Parathyroid adenoma (tissue), 2 donors: ENCODE data around the gene NCKAP5.

ENCODE experiments used
- H2AFZ ChIP-seq: fragments of 300-600 bp; sonication (generic); one replicate; pipeline ENCODE4 v1.7.0; 2017; ENCODE audit warnings: antibody characterized with exemption, mild to moderate bottlenecking
- H3K27ac ChIP-seq: fragments of 300-600 bp; sonication (generic); one replicate; pipeline ENCODE4 v1.7.0; 2017
- H3K27me3 ChIP-seq: fragments of 300-600 bp; sonication (generic); one replicate; pipeline ENCODE4 v1.7.0; 2017; ENCODE audit warnings: low read length; ENCODE audit not compliant: control insufficient read depth, insufficient read depth
- H3K36me3 ChIP-seq: fragments of 300-600 bp; sonication (generic); one replicate; pipeline ENCODE4 v1.7.0; 2017; ENCODE audit warnings: low read length; ENCODE audit not compliant: control insufficient read depth, insufficient read depth
- H3K4me1 ChIP-seq: fragments of 300-600 bp; sonication (generic); one replicate; pipeline ENCODE4 v1.7.0; 2017; ENCODE audit warnings: control low read depth
- H3K4me2 ChIP-seq: fragments of 300-600 bp; sonication (generic); one replicate; pipeline ENCODE4 v1.7.0; 2017; ENCODE audit warnings: low read length
- H3K4me3 ChIP-seq: fragments of 300-600 bp; sonication (generic); one replicate; pipeline ENCODE4 v1.7.0; 2017; ENCODE audit warnings: low read depth, low read length
- H3K79me2 ChIP-seq: fragments of 300-600 bp; sonication (generic); one replicate; pipeline ENCODE4 v1.7.0; 2017; ENCODE audit warnings: control low read depth
- H3K9ac ChIP-seq: fragments of 300-600 bp; sonication (generic); one replicate; pipeline ENCODE4 v1.7.0; 2017; ENCODE audit warnings: mild to moderate bottlenecking
- H3K9me3 ChIP-seq: fragments of 300-600 bp; sonication (generic); one replicate; pipeline ENCODE4 v1.7.0; 2017; ENCODE audit warnings: low read length; ENCODE audit not compliant: control insufficient read depth
- CTCF ChIP-seq: fragments of 300-600 bp; sonication (generic); IDR thresholded peaks from one replicate; pipeline ENCODE4 v1.7.0; 2017; ENCODE audit warnings: antibody characterized with exemption, mild to moderate bottlenecking
- donor health status: primary hyperparathyroidism.

Gene NCKAP5

GRCh38 chr2:132886574-132886973 is 681.7 kb downstream of the NCKAP5 start:
- Histone ChIP-seq H3K27ac (no peak overlapping the region), H3K4me1 (no peaks in the 10 kb centered on the region), H3K4me3 (no peak overlapping the region), H3K79me2 (no peaks in the 10 kb centered on the region), H3K9ac (no peak overlapping the region), H2AFZ (no peak overlapping the region), H3K4me2 (no peak overlapping the region), H3K27me3 (no peaks in the 10 kb centered on the region), H3K9me3 (no peaks in the 10 kb centered on the region), H3K36me3 (no peaks in the 10 kb centered on the region)
- TF ChIP-seq CTCF = no peak

GRCh38 chr2:132884705-132885104 is 683.6 kb downstream of the NCKAP5 start:
- Histone ChIP-seq H3K9me3 (no peaks in the 10 kb centered on the region), H3K4me2 (no peak overlapping the region), H3K27ac (no peak overlapping the region), H3K36me3 (no peaks in the 10 kb centered on the region), H2AFZ (no peak overlapping the region), H3K27me3 (no peaks in the 10 kb centered on the region), H3K9ac (no peak overlapping the region), H3K79me2 (no peaks in the 10 kb centered on the region), H3K4me1 (no peaks in the 10 kb centered on the region), H3K4me3 (no peak overlapping the region)
- TF ChIP-seq CTCF = no peak

- Histone ChIP-seq H3K79me2 (no peaks in the 10 kb centered on the region), H3K27me3 (no peaks in the 10 kb centered on the region), H3K4me3 (no peak overlapping the region), H2AFZ (no peak overlapping the region), H3K9me3 (no peaks in the 10 kb centered on the region), H3K27ac (no peak overlapping the region), H3K4me2 (no peak overlapping the region), H3K9ac (no peak overlapping the region), H3K36me3 (no peaks in the 10 kb centered on the region), H3K4me1 (no peaks in the 10 kb centered on the region)
- no peak for TF ChIP-seq CTCF
These were observed 684.0 kb downstream of the NCKAP5 start for GRCh38 chr2:132884292-132884691.

GRCh38 chr2:132883430-132883829 is 684.8 kb downstream of the NCKAP5 start:
- H2AFZ ChIP-seq = no peak overlapping the region
- H3K79me2 ChIP-seq = no peaks in the 10 kb centered on the region
- H3K9ac ChIP-seq = no peak overlapping the region
- no peaks in the 10 kb centered on the region for H3K27me3 ChIP-seq
- no peaks in the 10 kb centered on the region for H3K36me3 ChIP-seq
- H3K9me3 ChIP-seq = no peaks in the 10 kb centered on the region
- no peak overlapping the region for H3K4me3 ChIP-seq
- H3K27ac ChIP-seq = no peak overlapping the region
- no peaks in the 10 kb centered on the region for H3K4me1 ChIP-seq
- no peak for TF ChIP-seq CTCF
- H3K4me2 ChIP-seq = no peak overlapping the region

GRCh38 chr2:132881546-132881945 is 686.7 kb downstream of the NCKAP5 start:
- no peak for TF ChIP-seq CTCF
- no peak overlapping the region for H3K4me3 ChIP-seq
- no peak overlapping the region for H3K9ac ChIP-seq
- no peak overlapping the region for H3K27ac ChIP-seq
- H3K4me2 ChIP-seq = no peak overlapping the region
- no peak overlapping the region for H2AFZ ChIP-seq
- H3K79me2 ChIP-seq = no peaks in the 10 kb centered on the region
- H3K4me1 ChIP-seq = no peaks in the 10 kb centered on the region
- no peaks in the 10 kb centered on the region for H3K36me3 ChIP-seq
- no peaks in the 10 kb centered on the region for H3K27me3 ChIP-seq
- no peaks in the 10 kb centered on the region for H3K9me3 ChIP-seq
